Muscle of leg (tissue), 11 donors: Measurements from ENCODE around the gene KIAA0930. TPM values are rescaled to one million over a fixed set of nuclear protein-coding genes. Genes with fewer than 3 reads are reported as not detected.
A peak's percentile ranks its signal among the peaks of the same experiment; 100 is the strongest.

Experiments
- DNase-seq: peaks from one replicate; pipeline ENCODE4 v3.0.0; 2013
- H3K27ac ChIP-seq: one replicate; pipeline ENCODE4 v1.5.1; 2013; ENCODE audit warnings: mild to moderate bottlenecking, low read length, control low read depth
- H3K27me3 ChIP-seq: one replicate; pipeline ENCODE4 v1.6.1; 2013; ENCODE audit warnings: low read length; ENCODE audit not compliant: control insufficient read depth, insufficient read depth
- H3K36me3 ChIP-seq: one replicate; pipeline ENCODE4 v1.6.1; 2013; ENCODE audit warnings: low read length; ENCODE audit not compliant: control insufficient read depth, insufficient read depth
- H3K4me1 ChIP-seq: one replicate; pipeline ENCODE4 v1.6.1; 2013; ENCODE audit warnings: low read length; ENCODE audit not compliant: control insufficient read depth, insufficient read depth
- H3K4me3 ChIP-seq: one replicate; pipeline ENCODE4 v1.5.1; 2013; ENCODE audit warnings: low read length, control low read depth
- H3K9me3 ChIP-seq: replicated peaks from 2 replicates; pipeline ENCODE4 v1.6.1; 2013; ENCODE audit warnings: low read depth, low read length; ENCODE audit not compliant: control insufficient read depth
- WGBS: methylation state at CpG from one replicate; pipeline ENCODE4 v1.1.5; 2013; ENCODE audit warnings: missing lambda C conversion rate; ENCODE audit not compliant: insufficient coverage; 5-methylcytosine and 5-hydroxymethylcytosine counted together
- polyA plus RNA-seq, 8 donors: library from polyadenylated mRNA; unstranded; fragments of 120-200 nt; gene quantifications; one replicate each; pipeline versions ENCODE4 v1.2.1 to v1.2.3, GENCODE V29; 2013; ENCODE audit warnings: inconsistent platforms in 1 of 8, low replicate concordance in 1 of 8; ENCODE audit not compliant: insufficient read length in 8 of 8, insufficient read depth in 1 of 8
- total RNA-seq: library from RNA; stranded (reverse); fragments of 120-200 nt; gene quantifications from one replicate; pipeline ENCODE4 v1.2.4, GENCODE V29; 2013

The KIAA0930 gene
- total and polyA plus RNA-seq, 9 donors: 11.7 to 23.4 (median 15.4) TPM

DNA sequence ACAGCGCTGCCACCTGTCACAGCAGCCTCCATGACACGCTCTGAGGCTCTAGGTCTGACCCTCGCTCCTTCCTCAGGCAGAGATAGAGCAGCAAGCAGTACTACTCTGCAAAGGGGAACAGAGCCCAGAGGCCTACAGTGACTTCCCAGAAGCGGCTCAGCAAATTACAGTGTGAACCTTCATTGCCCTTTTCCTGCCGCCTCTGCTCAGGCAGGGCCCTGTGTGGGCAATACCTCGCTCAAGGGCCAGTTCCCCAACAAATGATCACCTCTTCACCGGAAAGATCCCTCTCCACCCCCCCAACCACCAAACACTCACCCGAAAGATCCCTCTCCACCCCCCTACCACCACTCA, 12.3 kb downstream of the KIAA0930 start:
- no peaks in the 10 kb centered on the region for H3K36me3 ChIP-seq
- DNase-seq: no peak
- no peak overlapping the region for H3K4me3 ChIP-seq
- 93% methylated on average over 7 of the region's 8 CpGs for WGBS
- H3K27ac ChIP-seq: no peak overlapping the region
- no peaks in the 10 kb centered on the region for H3K9me3 ChIP-seq
- H3K27me3 ChIP-seq: no peaks in the 10 kb centered on the region
- H3K4me1 ChIP-seq: peaks cover 30% of the 10 kb centered on the region

DNA sequence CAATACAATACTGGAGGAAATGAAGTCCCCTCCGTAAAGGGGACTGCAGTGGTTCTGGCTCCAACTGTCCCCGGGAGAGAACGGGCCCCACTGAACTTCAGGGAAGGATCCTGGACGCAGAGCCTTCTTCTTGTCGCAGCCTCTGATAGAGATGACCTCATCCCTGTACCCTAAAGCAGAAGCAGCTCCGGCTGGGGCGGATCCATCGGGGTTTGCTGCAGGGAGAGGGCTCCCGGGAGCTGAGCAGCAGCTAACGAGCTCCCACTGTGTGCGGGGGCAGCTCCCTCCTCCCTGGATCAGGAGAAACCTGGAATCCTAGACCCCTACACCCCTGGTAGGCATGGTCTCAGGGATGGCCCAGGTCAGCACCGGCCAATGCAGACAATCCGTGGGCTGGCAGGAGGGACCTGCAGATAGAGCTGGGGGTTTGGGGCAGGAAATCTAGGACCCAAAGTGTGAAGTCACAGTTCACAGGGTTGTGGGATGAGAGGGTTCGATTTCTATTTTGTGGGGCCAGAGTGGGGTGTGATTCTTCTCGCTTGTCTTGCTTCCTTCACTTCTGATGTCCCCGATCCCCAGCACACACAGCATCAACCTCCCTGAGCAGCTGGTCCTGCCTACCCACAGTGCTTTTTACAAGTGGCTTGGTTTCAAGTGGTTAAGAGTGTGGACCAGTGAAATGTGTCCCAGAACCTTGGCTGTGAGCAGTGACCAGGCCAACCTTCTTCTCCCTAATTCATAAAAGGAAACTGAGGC, 12.9 kb downstream of the KIAA0930 start:
- no peak for DNase-seq
- H3K27me3 ChIP-seq: no peaks in the 10 kb centered on the region
- H3K4me1 ChIP-seq: peaks cover 30% of the 10 kb centered on the region
- no peaks in the 10 kb centered on the region for H3K9me3 ChIP-seq
- no peaks in the 10 kb centered on the region for H3K36me3 ChIP-seq
- H3K4me3 ChIP-seq: no peak overlapping the region
- 40% methylated on average over 9 of the region's 16 CpGs for WGBS
- H3K27ac ChIP-seq: no peak overlapping the region

DNA sequence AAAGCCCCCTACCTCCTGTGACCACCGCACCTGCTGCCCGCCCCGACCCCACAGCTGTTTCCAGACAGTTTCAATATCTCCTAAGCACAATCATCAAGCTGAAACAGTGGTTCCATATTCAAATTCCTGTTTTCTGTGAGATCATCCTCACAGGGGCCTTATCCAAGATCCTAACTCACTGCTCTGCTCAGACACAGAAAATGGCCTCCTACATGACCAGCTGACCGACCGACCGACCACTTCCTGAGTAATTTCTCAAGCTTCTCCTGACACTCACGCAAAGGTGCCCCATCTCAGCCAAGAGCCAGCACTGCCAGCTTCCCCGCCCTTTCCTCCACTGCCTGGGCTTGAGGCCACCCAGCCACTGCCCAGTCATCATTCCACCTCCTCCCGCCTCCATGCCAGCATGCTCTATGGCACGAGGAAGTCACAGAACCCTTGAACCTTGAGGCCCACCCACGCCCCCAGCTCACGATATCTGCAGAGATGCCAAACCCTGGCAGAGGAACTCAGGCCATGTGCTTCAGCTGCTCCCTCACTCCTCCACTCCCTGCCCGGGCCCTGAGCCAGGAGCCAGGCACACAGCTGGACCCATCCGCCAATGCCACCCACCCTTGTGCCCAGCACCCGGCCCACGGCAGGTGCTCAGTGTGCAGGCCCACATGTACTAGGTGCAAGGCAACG, 14.0 kb downstream of the KIAA0930 start:
- Histone ChIP-seq H3K27ac (peak overlapping the region; percentile 29), H3K27me3 (no peaks in the 10 kb centered on the region), H3K4me3 (no peak overlapping the region), H3K9me3 (no peaks in the 10 kb centered on the region), H3K4me1 (peaks cover 30% of the 10 kb centered on the region), H3K36me3 (no peaks in the 10 kb centered on the region)
- 69% methylated on average over 17 of the region's 17 CpGs for WGBS
- DNase-seq: no peak

DNA sequence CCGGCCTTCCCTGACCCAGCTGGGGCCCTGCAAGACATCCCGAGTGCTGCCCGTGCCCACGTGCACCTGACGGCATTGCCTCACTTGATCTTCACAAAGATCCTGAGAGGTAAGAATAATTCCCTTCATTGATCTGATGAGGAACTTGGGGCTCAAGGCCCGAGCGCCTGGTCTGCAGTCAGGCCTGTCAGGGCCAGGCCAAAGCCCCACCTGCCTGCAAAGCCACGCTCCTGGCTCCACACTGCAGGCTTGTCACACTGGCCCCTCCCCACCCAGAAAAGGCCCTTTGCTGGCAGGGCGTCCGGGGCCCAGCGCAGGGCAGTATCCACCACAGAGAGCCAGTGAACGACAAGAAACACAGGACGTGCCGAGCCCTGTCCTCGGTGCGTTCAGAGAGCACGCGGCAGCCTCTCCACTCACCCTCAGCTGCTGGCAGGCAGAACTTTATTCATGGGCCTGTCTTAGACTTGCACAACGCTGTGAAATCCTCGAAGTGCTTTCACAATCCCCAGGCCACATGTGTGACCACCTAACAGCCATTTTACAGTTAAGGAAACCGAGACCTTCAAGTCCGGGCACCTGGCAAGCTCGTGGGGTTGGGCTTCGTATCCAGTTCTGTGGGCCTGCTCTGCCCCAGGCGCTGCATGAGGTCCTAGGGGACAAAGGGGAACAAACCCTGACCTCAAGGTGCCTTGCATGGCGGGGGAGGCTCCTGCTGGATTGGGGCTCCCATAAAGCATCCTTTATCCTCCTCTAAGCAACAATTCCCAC, 14.8 kb downstream of the KIAA0930 start:
- Histone ChIP-seq H3K9me3 (no peaks in the 10 kb centered on the region), H3K4me1 (peaks cover 30% of the 10 kb centered on the region), H3K27ac (peak overlapping the region; percentile 29), H3K36me3 (no peaks in the 10 kb centered on the region), H3K27me3 (no peaks in the 10 kb centered on the region), H3K4me3 (no peak overlapping the region)
- 49% methylated on average over 24 of the region's 26 CpGs for WGBS
- no peak for DNase-seq

DNA sequence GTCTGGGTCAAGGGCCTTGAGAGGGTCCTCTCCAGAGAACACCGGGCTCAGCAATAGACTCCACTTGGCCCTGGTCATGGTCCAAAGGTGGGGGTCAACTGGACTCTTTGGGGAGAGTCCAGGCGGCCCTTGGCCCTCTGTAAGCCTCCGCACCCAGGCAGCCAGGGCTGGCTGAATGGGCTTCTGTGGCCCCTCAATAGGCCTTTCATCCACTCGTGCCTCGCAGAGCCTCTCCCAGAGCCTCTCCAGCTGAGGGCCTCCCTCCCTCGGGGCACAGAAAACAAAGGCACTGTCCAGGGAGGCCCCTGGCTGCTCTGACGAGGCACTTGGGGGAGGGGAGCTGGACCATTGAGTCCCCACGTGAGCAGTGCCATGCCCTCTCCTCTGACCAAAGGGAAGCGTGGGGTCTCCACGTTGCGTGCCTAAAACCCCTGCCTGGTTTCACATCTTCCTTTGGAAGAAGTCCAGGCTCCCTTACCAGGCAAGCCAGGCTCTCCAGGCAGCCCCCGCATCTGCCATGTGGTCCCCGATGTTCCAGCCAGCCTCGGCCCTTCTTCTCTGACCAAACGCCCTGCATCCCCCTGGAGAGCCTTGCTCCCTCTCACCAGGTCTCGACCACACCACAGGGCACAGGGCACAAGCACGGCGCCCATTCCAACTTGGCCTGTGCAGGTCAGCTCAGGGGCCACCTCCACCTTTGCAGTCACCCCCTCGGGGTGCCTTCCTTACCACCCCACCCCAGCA, 15.5 kb downstream of the KIAA0930 start:
- H3K36me3 ChIP-seq: no peaks in the 10 kb centered on the region
- no peak overlapping the region for H3K27ac ChIP-seq
- no peaks in the 10 kb centered on the region for H3K9me3 ChIP-seq
- no peak overlapping the region for H3K4me3 ChIP-seq
- no peak for DNase-seq
- WGBS: 83% methylated on average over 13 of the region's 19 CpGs
- no peaks in the 10 kb centered on the region for H3K27me3 ChIP-seq
- peaks cover 30% of the 10 kb centered on the region for H3K4me1 ChIP-seq

DNA sequence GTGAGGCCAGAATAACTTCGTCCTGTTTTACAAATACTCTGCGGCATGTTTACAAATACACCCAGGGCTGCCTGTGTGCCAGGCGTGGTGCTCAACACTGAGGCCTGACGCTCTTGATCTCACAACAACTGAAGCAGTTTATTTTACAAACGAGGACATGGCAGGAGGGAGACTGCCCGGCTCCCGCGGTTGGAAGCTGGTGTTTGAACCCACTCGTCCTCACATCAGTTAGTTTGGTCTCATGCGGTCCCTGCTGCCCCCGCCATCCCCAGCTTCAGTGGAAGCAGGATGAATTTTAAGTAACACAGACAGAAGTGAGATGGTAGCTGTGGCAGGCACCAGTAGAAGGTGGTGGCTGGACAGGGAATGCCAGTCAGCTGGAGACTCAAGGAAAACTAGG, 16.4 kb downstream of the KIAA0930 start:
- Histone ChIP-seq H3K4me3 (no peak overlapping the region), H3K27me3 (no peaks in the 10 kb centered on the region), H3K36me3 (no peaks in the 10 kb centered on the region), H3K4me1 (peaks cover 30% of the 10 kb centered on the region), H3K27ac (no peak overlapping the region), H3K9me3 (no peaks in the 10 kb centered on the region)
- 73% methylated on average over 11 of the region's 11 CpGs for WGBS
- no peak for DNase-seq

DNA sequence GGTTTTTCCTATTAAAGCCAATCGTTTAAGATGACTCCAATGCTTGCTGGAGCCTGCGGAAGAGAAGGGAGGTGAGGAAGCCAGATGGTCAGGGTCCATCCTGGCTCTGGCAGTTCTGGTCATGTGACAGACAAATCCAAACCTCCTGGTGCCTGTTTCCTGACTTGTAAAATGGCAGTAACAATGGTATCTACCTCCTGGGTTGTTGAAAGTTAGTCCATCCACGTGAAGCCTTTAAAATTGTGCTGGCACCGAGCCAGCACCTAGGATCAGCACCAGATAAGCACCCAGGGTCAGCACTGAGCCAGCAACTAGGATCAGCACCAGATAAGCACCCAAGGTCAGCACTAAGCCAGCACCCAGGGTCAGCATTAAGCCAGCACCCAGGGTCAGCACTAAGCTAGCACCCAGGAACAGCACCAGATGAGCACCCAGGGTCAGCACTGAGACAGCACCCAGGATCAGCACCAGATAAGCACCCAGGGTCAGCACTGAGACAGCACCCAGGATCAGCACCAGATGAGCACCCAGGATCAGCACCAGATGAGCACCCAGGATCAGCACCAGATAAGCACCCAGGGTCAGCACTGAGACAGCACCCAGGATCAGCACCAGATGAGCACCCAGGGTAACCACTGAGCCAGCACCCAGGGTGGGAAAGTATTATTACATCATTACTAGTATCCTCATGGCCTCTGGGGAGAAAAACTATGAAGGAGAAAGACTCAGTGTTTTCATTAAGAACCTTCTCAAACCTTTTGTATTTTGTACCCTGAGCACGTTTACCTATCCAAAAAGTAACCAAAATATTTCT, 17.2 kb downstream of the KIAA0930 start:
- Histone ChIP-seq H3K36me3 (no peaks in the 10 kb centered on the region), H3K4me1 (peaks cover 30% of the 10 kb centered on the region), H3K9me3 (no peaks in the 10 kb centered on the region), H3K27ac (no peak overlapping the region), H3K4me3 (no peak overlapping the region), H3K27me3 (no peaks in the 10 kb centered on the region)
- WGBS: 43% methylated on average over 4 of the region's 5 CpGs
- DNase-seq: no peak

DNA sequence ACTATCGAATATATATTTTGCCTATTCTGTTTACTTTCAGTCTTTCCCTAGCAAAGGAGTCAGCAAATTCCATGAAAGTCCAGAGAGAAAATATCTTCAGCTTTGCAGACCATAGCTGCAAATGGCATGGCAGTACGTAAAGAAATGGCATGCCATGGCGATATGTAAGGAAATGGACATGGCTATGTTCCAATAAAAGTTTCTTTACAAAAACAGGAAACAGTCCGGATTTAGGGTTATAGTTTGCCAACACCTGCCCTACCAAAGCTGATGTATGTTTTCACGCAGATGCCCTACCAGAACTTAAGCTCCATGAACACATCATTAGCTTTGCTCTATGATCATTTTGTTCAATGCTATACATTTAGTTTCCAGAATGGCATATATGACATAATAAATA, 19.5 kb downstream of the KIAA0930 start:
- H3K36me3 ChIP-seq: no peaks in the 10 kb centered on the region
- H3K27me3 ChIP-seq: no peaks in the 10 kb centered on the region
- H3K4me3 ChIP-seq: no peak overlapping the region
- no peak for DNase-seq
- H3K27ac ChIP-seq: no peak overlapping the region
- whole genome bisulfite sequencing: 100% methylated on average over 1 of the region's 5 CpGs
- H3K4me1 ChIP-seq: peaks cover 17% of the 10 kb centered on the region
- no peaks in the 10 kb centered on the region for H3K9me3 ChIP-seq

DNA sequence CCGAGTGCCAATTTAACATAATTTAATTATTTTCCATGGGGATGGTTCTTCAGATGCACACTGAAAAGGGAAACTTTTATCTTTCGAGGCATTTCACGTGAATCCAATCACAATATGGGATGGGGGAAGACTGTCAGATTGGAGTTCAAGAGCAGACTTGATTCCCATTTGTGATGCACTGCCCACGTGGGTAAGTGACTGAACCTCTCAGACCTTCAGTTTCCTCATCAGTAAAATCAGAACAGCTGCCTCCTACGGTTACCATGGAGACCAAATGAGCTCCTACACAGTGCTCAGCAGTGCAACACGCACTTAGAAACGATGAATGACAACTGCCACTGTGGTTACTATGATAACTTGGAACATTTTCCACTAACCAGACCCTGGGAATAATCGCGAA, 21.7 kb downstream of the KIAA0930 start:
- Histone ChIP-seq H3K4me1 (peaks cover 6% of the 10 kb centered on the region), H3K36me3 (no peaks in the 10 kb centered on the region), H3K27me3 (no peaks in the 10 kb centered on the region), H3K4me3 (no peak overlapping the region), H3K27ac (no peak overlapping the region), H3K9me3 (no peaks in the 10 kb centered on the region)
- 65% methylated on average over 4 of the region's 9 CpGs for WGBS
- no peak for DNase-seq
